GM12878 (cell line): ENCODE data around the gene FAM120B.
"Not testable (repeated sequence)": the region's sequence is repeated elsewhere in the genome, so short reads cannot be mapped to it uniquely, and the experiment has no call there.

Experiments used
- CBFB ChIP-seq: IDR thresholded peaks from 2 replicates; pipeline ENCODE4 v1.6.1; 2016; ENCODE audit warnings: antibody characterized with exemption, low read depth
- CTCF ChIP-seq, 3 experiments: IDR thresholded peaks in 2 of 3; conservative IDR thresholded peaks in 1 of 3; 2 replicates each; pipeline ENCODE4 v1.5.1; 2011; ENCODE audit warnings: low read depth in 3 of 3, low read length in 3 of 3, mild to moderate bottlenecking in 3 of 3, control low read depth in 2 of 3, moderate library complexity in 2 of 3, inconsistent platforms in 1 of 3, mixed read lengths in 1 of 3; ENCODE audit not compliant: control insufficient read depth in 2 of 3, insufficient read depth in 1 of 3; ENCODE audit errors: extremely low read depth in 1 of 3
- DPF2 ChIP-seq: fragments of 450-650 bp; IDR thresholded peaks from 2 replicates; pipeline ENCODE4 v1.6.1; 2017; ENCODE audit warnings: mild to moderate bottlenecking
- EED ChIP-seq: sonication (generic); IDR thresholded peaks from 2 replicates; pipeline ENCODE4 v1.6.1; 2016; ENCODE audit warnings: antibody characterized with exemption, low read depth
- JUND ChIP-seq: IDR thresholded peaks from 2 replicates; pipeline ENCODE4 v1.6.1; 2012; ENCODE audit warnings: low read depth, mild to moderate bottlenecking, low read length, improper control_type of control experiment, moderate library complexity
- NRF1 ChIP-seq: conservative IDR thresholded peaks from 2 replicates; pipeline ENCODE4 v1.6.1; 2011; ENCODE audit warnings: mild to moderate bottlenecking, low read depth, low read length, improper control_type of control experiment
- PML ChIP-seq: IDR thresholded peaks from 2 replicates; pipeline ENCODE4 v1.6.1; 2012; ENCODE audit warnings: low read length, inconsistent platforms
- POLR2A ChIP-seq: IDR thresholded peaks from 2 replicates; pipeline ENCODE4 v1.6.1; 2011; ENCODE audit warnings: low read depth, mild to moderate bottlenecking, low read length
- POLR2AphosphoS5 ChIP-seq: IDR thresholded peaks from 2 replicates; pipeline ENCODE4 v1.6.1; 2011; ENCODE audit warnings: mild to moderate bottlenecking, low read length, inconsistent platforms
- RELB ChIP-seq: fragments of 450-650 bp; IDR thresholded peaks from 2 replicates; pipeline ENCODE4 v1.6.1; 2017; ENCODE audit warnings: low read depth, mild to moderate bottlenecking, moderate library complexity
- SP1 ChIP-seq: IDR thresholded peaks from one replicate; pipeline ENCODE4 v1.6.1; 2011; ENCODE audit warnings: low read depth, low read length
- ZBTB33 ChIP-seq: fragments of 450-650 bp; IDR thresholded peaks from 2 replicates; pipeline ENCODE4 v1.6.1; 2017; ENCODE audit warnings: mild to moderate bottlenecking
- ZZZ3 ChIP-seq: IDR thresholded peaks from 2 replicates; pipeline ENCODE4 v1.6.1; 2011; ENCODE audit warnings: low read depth; ENCODE audit not compliant: control insufficient read depth, insufficient read length

GRCh38 chr6:170264644-170265043 is 41.9 kb upstream of the FAM120B start:
- TF ChIP-seq CTCF (IDR thresholded peaks at IDR 0.05 in 2 of 3, conservative IDR thresholded peaks at IDR 0.05 in 1 of 3; ENCODE audit: control insufficient read depth in 2 of 3, extremely low read depth in 1 of 3, insufficient read depth in 1 of 3, low read depth in 3 of 3, low read length in 3 of 3); SP1; RELB; POLR2A; EED; NRF1; ZBTB33; JUND; ZZZ3; CBFB; DPF2; POLR2AphosphoS5; PML: not testable (repeated sequence)
